Measurements from ENCODE around the gene REXO2.

REXO2 gene

GRCh38 chr11:114452399-114452798 lies 13.1 kb downstream of the REXO2 start:
- Histone ChIP-seq H3K4me3 (no peak overlapping the region), H3K36me3 (peaks cover 25 to 59% (median 36%) of the 10 kb centered on the region in 3 donors), H3K27ac (no peak overlapping the region), H3K4me1 (no peaks in the 10 kb centered on the region), H3K9me3 (no peaks in the 10 kb centered on the region), H3K27me3 (no peaks in the 10 kb centered on the region)
- TF ChIP-seq CTCF (IDR thresholded peaks at IDR 0.05), result no peak
- intact Hi-C loops (cut with DNase I; ENCODE audit: low total_unique reads), result no loop called here
- no peak for DNase-seq

GRCh38 chr11:114463999-114464398 lies 24.7 kb downstream of the REXO2 start:
- Histone ChIP-seq H3K27ac (no peak overlapping the region), H3K27me3 (no peaks in the 10 kb centered on the region), H3K9me3 (no peaks in the 10 kb centered on the region), H3K4me1 (no peaks in the 10 kb centered on the region), H3K36me3 (peaks cover 0 to 9% (median 6%) of the 10 kb centered on the region in 3 donors), H3K4me3 (no peak overlapping the region)
- intact Hi-C loops (cut with DNase I; ENCODE audit: low total_unique reads), result no loop called here
- TF ChIP-seq CTCF (IDR thresholded peaks at IDR 0.05), result no peak
- DNase-seq, result no peak

GRCh38 chr11:114466742-114467141 lies 27.5 kb downstream of the REXO2 start:
- no peak overlapping the region for H3K27ac ChIP-seq
- no peaks in the 10 kb centered on the region for H3K9me3 ChIP-seq
- TF ChIP-seq CTCF (IDR thresholded peaks at IDR 0.05), result no peak

GRCh38 chr11:114472661-114473060 lies 33.4 kb downstream of the REXO2 start:
- Histone ChIP-seq H3K27me3 (no peaks in the 10 kb centered on the region), H3K4me1 (no peaks in the 10 kb centered on the region), H3K27ac (no peak overlapping the region), H3K4me3 (no peak overlapping the region), H3K36me3 (no peaks in the 10 kb centered on the region), H3K9me3 (no peaks in the 10 kb centered on the region)
- no peak for DNase-seq
- no peak for TF ChIP-seq CTCF (IDR thresholded peaks at IDR 0.05)
- intact Hi-C loops (cut with DNase I; ENCODE audit: low total_unique reads), result no loop called here

More at GRCh38 chr11:114466742-114467141, 27.5 kb downstream of the REXO2 start:
- no peaks in the 10 kb centered on the region for H3K4me1 ChIP-seq
- intact Hi-C loops (cut with DNase I; ENCODE audit: low total_unique reads), result no loop called here
- peaks cover 0 to 8% (median 0%) of the 10 kb centered on the region in 3 donors for H3K36me3 ChIP-seq
- no peak for DNase-seq
- H3K4me3 ChIP-seq, result no peak overlapping the region
- no peaks in the 10 kb centered on the region for H3K27me3 ChIP-seq

- H3K27me3 ChIP-seq, result no peaks in the 10 kb centered on the region
- H3K9me3 ChIP-seq, result no peaks in the 10 kb centered on the region
- no peaks in the 10 kb centered on the region for H3K36me3 ChIP-seq
- intact Hi-C loops (cut with DNase I; ENCODE audit: low total_unique reads), result no loop called here
- no peak overlapping the region for H3K27ac ChIP-seq
- TF ChIP-seq CTCF (IDR thresholded peaks at IDR 0.05), result no peak
- no peaks in the 10 kb centered on the region for H3K4me1 ChIP-seq
- no peak for DNase-seq
- no peak overlapping the region for H3K4me3 ChIP-seq
These were observed 38.7 kb downstream of the REXO2 start for GRCh38 chr11:114478001-114478410.

GRCh38 chr11:114478768-114479167 lies 39.5 kb downstream of the REXO2 start:
- H3K27ac ChIP-seq, result no peak overlapping the region
- H3K36me3 ChIP-seq, result no peaks in the 10 kb centered on the region
- intact Hi-C loops (cut with DNase I; ENCODE audit: low total_unique reads), result no loop called here
- H3K27me3 ChIP-seq, result no peaks in the 10 kb centered on the region
- no peaks in the 10 kb centered on the region for H3K4me1 ChIP-seq
- no peaks in the 10 kb centered on the region for H3K9me3 ChIP-seq
- DNase-seq, result no peak
- no peak for TF ChIP-seq CTCF (IDR thresholded peaks at IDR 0.05)
- no peak overlapping the region for H3K4me3 ChIP-seq

Data from tibial artery (tissue), 4 donors.